ENCODE measurements around the gene MACROD2.

Gene MACROD2

GRCh38 chr20:15395457-15395856 is 1400.1 kb downstream of the MACROD2 start:
- Histone ChIP-seq H3K9me3 (ENCODE audit: insufficient read depth, low read length) (no peaks in the 10 kb centered on the region), H3K9ac (ENCODE audit: low read length) (no peak overlapping the region), H2AFZ (ENCODE audit: low read depth, low read length, severe bottlenecking) (no peak overlapping the region), H3F3A (ENCODE audit: insufficient read depth) (no peaks in the 10 kb centered on the region), H4K20me1 (ENCODE audit: low read depth, low read length) (no peaks in the 10 kb centered on the region), H3K9me2 (replicated peaks; ENCODE audit: insufficient read depth, low read length) (no peaks in the 10 kb centered on the region), H3K27me3 (ENCODE audit: low read length) (no peaks in the 10 kb centered on the region), H3K4me3 (ENCODE audit: insufficient read depth, low read length, poor library complexity, severe bottlenecking) (no peak overlapping the region), H3K4me2 (ENCODE audit: low read depth, low read length, poor library complexity, severe bottlenecking) (no peak overlapping the region), H3K79me2 (ENCODE audit: insufficient read depth, low read length) (no peaks in the 10 kb centered on the region), H3K27ac (ENCODE audit: low read depth, low read length) (no peak overlapping the region), H3K36me3 (ENCODE audit: low read length) (no peaks in the 10 kb centered on the region)
- TF ChIP-seq CTCF (IDR thresholded peaks at IDR 0.05; ENCODE audit: insufficient read depth, low read length, poor library complexity, severe bottlenecking) = no peak
- no peak for TF ChIP-seq EZH2phosphoT487 (conservative IDR thresholded peaks at IDR 0.05; ENCODE audit: low read length)

GRCh38 chr20:15396026-15396425 is 1400.7 kb downstream of the MACROD2 start:
- no peaks in the 10 kb centered on the region for H3K27me3 ChIP-seq (ENCODE audit: low read length)
- H3K9me3 ChIP-seq (ENCODE audit: insufficient read depth, low read length) = no peaks in the 10 kb centered on the region
- TF ChIP-seq EZH2phosphoT487 (conservative IDR thresholded peaks at IDR 0.05; ENCODE audit: low read length) (no peak), CTCF (IDR thresholded peaks at IDR 0.05; ENCODE audit: insufficient read depth, low read length, poor library complexity, severe bottlenecking) (no peak)
- no peaks in the 10 kb centered on the region for H4K20me1 ChIP-seq (ENCODE audit: low read depth, low read length)
- H3K79me2 ChIP-seq (ENCODE audit: insufficient read depth, low read length) = no peaks in the 10 kb centered on the region
- no peak overlapping the region for H3K27ac ChIP-seq (ENCODE audit: low read depth, low read length)
- H3F3A ChIP-seq (ENCODE audit: insufficient read depth) = no peaks in the 10 kb centered on the region
- H3K4me2 ChIP-seq (ENCODE audit: low read depth, low read length, poor library complexity, severe bottlenecking) = no peak overlapping the region
- no peaks in the 10 kb centered on the region for H3K9me2 ChIP-seq (replicated peaks; ENCODE audit: insufficient read depth, low read length)
- no peak overlapping the region for H3K4me3 ChIP-seq (ENCODE audit: insufficient read depth, low read length, poor library complexity, severe bottlenecking)
- no peak overlapping the region for H2AFZ ChIP-seq (ENCODE audit: low read depth, low read length, severe bottlenecking)
- no peak overlapping the region for H3K9ac ChIP-seq (ENCODE audit: low read length)
- no peaks in the 10 kb centered on the region for H3K36me3 ChIP-seq (ENCODE audit: low read length)

GRCh38 chr20:15396900-15397299 is 1401.6 kb downstream of the MACROD2 start:
- H3K9me3 ChIP-seq (ENCODE audit: insufficient read depth, low read length) = no peaks in the 10 kb centered on the region
- H3K9me2 ChIP-seq (replicated peaks; ENCODE audit: insufficient read depth, low read length) = no peaks in the 10 kb centered on the region
- TF ChIP-seq EZH2phosphoT487 (conservative IDR thresholded peaks at IDR 0.05; ENCODE audit: low read length) = no peak
- TF ChIP-seq CTCF (IDR thresholded peaks at IDR 0.05; ENCODE audit: insufficient read depth, low read length, poor library complexity, severe bottlenecking) = no peak
- H3K9ac ChIP-seq (ENCODE audit: low read length) = no peak overlapping the region
- no peak overlapping the region for H3K4me2 ChIP-seq (ENCODE audit: low read depth, low read length, poor library complexity, severe bottlenecking)
- H4K20me1 ChIP-seq (ENCODE audit: low read depth, low read length) = no peaks in the 10 kb centered on the region
- H3F3A ChIP-seq (ENCODE audit: insufficient read depth) = no peaks in the 10 kb centered on the region
- no peaks in the 10 kb centered on the region for H3K27me3 ChIP-seq (ENCODE audit: low read length)
- no peak overlapping the region for H2AFZ ChIP-seq (ENCODE audit: low read depth, low read length, severe bottlenecking)
- no peaks in the 10 kb centered on the region for H3K79me2 ChIP-seq (ENCODE audit: insufficient read depth, low read length)
- no peak overlapping the region for H3K4me3 ChIP-seq (ENCODE audit: insufficient read depth, low read length, poor library complexity, severe bottlenecking)
- H3K36me3 ChIP-seq (ENCODE audit: low read length) = no peaks in the 10 kb centered on the region
- H3K27ac ChIP-seq (ENCODE audit: low read depth, low read length) = no peak overlapping the region
